Left colon (tissue), 2 donors: ENCODE results near the gene MTUS2. TPM values are rescaled to one million over a fixed set of nuclear protein-coding genes. Genes with fewer than 3 reads are reported as not detected.

ENCODE experiments used
- ATAC-seq: fragments of 200-7000 bp; cut with Tn5 transposase; one replicate; pipeline ENCODE4 v1.9.1; 2020; ENCODE audit warnings: mild to moderate bottlenecking, moderate library complexity
- DNase-seq, 2 donors: peaks; one replicate each; pipeline ENCODE4 v3.0.0-alpha.2; 2020
- intact Hi-C, 2 donors: fragments of 100-400 bp; cut with DNase I in 1 of 2; cut with micrococcal nuclease in 1 of 2; formaldehyde crosslinking; loops; one replicate each; pipeline versions ENCODE4 v1.11.2 to v1.14.0; 2022; cut with DNase I, micrococcal nuclease
- total RNA-seq, 2 donors: library from RNA; stranded (reverse); fragmentation: NEBNext Ultra II Directional; extraction: Animal tissue kit (Norgen Biotek cat#: 25700); gene quantifications; one replicate each; pipeline ENCODE4 v1.2.1, GENCODE V29; 2021
- donor health status: DM: no; HTN: no; CAD: no.
- donor health status: DM: yes; HTN: yes; CAD: no.

The MTUS2 gene
- total RNA-seq, 2 donors from 2014 or later, result 0.15 to 0.25 TPM

DNA sequence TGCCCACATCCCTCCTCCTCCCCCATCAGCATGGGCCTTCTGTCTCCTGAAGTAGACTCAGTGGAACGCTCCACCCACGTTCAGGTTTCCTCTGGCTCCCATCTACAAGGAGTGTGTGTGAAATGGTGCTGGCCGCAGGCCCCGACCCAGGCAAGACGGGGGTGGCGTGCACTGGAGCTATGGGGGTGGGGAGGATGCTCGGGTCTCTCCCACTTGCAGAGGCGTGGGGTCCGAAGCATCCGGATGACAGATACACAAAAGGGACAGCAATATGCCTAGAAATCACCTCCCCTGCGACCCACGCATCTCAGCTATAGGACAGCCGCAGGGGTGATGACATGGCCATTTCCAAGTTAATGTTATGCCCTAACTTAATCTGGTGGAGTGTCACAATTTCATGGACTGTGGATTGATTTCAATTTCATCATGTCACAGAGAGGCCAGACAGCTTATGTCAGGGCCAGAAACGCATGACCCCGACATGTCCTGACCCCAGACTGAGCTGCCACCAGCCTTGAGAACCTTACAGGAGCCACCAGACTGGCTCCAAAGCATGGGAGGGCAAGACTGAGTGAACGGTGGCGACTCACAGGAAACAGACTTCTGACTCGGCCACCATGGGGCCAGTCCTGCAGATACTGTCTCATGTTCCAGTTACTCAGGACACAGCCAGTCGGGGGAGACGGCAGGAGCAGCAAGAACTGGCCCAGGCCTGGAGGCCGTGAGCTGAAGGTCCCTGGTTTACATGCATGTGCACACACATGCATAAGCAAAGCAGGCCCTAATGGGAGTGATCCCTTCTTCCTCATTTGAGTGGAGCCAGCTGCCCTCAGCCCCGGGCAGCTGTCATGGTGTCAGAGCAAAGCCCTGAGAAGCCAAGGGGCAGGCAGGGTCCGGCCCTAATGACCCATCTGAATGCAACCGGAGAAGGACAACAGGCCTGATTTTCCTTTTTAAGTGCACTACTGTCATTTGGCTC is 693.2 kb downstream of the MTUS2 start:
- DNase-seq (no peak), ATAC-seq (no peak)
- intact Hi-C loops, result no loop called here

DNA sequence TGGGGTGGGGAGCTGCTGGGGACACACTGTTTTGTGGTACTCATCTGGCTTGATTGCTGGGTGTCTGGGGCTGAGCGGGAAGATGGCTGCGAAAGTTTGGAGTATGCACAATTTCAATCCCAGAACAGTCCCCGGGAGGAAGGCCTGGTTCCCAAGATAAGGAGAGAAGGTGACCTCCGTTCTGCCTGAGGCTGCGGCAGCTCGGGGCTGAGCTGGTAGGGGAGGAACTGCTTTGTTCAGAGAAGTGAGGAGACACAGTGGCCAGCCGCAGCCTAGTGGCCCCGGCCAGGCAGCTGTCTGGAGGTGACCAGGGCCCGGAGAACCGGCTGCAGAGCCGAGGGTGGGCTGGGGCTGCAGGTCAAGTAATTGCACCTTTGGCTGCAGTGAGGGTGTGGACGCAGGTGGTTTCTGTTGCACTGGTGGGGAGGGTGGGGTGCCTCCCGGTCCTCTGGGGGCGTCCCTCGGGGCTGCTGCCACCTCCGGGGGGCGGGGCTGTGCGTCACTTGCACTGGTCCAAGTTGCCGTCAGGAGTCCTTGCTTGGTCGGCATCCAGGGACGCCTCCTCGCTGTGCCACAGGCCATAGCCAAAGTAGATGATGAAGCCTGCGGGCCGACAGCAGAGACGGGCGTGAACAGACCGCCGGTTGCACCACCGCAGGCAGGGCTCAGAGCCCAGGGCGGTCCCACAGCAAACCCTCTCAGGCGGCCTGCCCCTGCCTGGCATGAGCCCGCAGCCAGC is 694.0 kb downstream of the MTUS2 start:
- ATAC-seq (no peak), DNase-seq (no peak)
- intact Hi-C loops, result no loop called here

- intact Hi-C loops, result no loop called here
- no peak for DNase-seq
- ATAC-seq, result no peak
Measured at GRCh38 chr13:29514720-29515310, 694.7 kb downstream of the MTUS2 start.

DNA sequence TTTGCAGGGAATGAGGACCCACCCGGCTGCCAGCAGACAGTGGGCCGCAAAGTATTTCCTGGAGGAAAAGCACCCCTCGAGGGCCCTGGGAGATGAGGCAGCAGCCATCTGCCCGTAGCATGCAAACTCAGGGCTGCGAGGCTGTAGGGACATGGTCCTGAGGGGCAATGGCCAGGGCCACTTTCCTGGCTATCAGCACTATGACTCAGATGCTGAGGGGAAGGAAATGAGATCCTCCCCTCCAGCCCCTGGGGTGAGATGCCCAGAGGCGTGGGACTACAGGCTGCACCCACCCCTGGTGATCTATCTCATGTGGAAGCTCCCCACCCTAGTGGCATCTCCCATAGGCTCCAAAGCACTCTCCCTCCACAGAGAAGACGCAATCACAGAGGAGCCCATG is 695.2 kb downstream of the MTUS2 start:
- intact Hi-C loops, result no loop called here
- no peak for DNase-seq
- no peak for ATAC-seq

DNA sequence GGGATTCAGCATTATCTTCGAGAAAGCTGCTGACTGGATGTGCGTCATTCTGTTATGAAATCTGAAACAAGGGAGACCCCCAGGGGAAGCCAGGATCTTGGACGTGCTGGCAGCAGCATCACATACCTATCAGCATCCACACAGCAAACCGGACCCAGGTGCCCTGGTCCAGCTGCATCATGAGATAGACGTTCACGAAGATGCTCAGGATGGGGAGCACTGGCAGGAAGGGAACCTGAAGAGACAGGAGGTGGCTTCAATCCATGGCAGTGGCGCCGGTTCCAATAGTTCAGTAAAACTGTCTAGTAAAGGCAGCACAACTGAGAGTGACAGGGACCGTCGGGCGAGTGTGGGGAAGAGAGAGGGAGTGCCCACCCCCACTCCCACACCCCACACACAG is 695.9 kb downstream of the MTUS2 start:
- no peak for DNase-seq
- intact Hi-C loops, result no loop called here
- ATAC-seq, result no peak

DNA sequence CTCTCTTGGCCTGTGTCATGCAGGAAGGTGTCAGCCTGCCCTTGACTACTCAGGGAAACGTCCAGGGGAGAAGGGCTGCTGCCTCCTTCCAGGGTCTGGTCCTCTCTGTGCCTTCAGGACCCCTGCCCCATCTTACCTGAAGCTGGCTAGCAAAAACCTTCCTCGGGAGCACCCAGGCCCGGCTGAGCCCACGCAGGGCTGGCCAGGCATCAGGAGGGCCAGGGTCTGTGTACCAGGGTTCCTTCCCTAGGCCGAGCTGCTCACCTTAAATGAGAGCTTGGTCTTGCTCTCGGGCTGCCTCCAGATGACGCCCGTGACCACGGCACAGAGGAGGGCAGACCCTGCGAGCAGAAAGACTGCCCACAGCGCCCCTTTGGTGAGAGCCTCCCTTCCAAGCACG is 696.7 kb downstream of the MTUS2 start:
- DNase-seq (no peak), ATAC-seq (no peak)
- intact Hi-C loops, result no loop called here

GRCh38 chr13:29519921-29520320 is 699.8 kb downstream of the MTUS2 start:
- no peak for ATAC-seq
- no peak for DNase-seq
- intact Hi-C loops, result no loop called here

DNA sequence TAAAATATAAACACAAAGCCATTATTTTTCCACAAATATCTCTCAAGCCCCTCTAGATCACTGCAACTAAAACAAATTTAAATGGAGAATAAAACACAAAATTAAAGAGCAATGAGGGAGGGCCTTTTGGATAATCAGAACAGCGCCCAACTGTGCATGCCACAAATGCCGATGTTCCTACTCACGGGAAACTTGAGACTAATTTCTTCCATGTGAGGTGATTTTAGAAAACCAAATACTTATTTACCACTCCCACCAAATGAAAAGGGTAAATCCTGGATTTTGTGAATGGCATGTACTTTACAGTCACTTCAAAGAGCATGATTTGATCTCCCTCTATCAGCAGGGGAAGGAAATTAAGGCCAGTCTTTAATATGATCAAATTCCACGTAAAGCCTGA is 700.5 kb downstream of the MTUS2 start:
- DNase-seq (no peak), ATAC-seq (no peak)
- intact Hi-C loops, result no loop called here

DNA sequence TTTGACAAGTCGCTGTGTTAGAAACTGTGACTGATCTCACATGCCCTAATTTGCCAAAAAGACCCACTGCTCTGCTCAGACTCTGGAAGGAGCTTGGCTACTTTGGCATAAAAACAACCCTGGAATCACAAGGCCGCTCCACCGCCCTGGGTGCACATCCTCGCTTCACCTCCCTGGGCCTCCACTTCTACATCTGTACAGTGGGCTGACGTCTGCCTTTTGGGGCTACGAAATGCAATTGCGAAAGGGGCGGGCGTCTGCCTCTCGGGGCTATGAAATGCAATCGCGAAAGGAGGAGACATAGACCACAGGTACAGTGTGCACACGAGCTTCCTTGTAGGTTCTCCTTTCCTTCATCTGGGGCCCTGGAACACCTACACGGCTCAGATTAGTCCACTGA is 701.2 kb downstream of the MTUS2 start:
- no peak for DNase-seq
- intact Hi-C loops, result no loop called here
- ATAC-seq, result no peak

DNA sequence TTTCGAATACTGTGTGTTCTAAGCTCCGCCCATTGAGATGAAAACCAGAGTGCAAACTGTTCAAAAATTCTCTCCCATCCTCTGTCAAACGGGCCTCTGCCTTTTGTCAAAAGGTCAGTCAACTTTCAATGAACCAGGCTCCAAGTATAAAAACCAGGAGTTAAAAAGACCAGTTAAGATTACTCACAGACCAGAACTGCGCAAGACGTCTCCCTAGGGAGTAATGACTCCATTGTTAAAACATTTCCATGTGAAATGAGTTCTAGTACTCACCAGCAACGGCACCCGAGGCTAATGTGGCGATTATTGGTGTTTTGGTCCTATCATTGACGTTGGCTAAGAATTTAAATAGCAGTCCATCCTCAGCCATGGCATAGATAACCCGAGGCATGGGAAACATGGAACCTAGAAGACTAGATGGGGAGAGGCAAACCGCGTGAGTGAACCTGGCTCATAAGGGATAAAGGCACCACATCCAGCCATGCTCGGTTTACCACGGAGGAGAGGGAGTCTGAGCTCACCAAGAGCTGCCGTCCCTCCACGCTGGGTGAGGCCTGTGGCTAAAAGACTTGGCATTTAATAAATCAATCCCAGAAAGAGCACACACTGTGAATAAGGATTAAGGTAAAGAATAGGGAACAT is 702.0 kb downstream of the MTUS2 start:
- no peak for DNase-seq
- ATAC-seq, result no peak
- intact Hi-C loops, result no loop called here

- no peak for DNase-seq
- no peak for ATAC-seq
Measured at GRCh38 chr13:29523199-29523961, 703.2 kb downstream of the MTUS2 start.

DNA sequence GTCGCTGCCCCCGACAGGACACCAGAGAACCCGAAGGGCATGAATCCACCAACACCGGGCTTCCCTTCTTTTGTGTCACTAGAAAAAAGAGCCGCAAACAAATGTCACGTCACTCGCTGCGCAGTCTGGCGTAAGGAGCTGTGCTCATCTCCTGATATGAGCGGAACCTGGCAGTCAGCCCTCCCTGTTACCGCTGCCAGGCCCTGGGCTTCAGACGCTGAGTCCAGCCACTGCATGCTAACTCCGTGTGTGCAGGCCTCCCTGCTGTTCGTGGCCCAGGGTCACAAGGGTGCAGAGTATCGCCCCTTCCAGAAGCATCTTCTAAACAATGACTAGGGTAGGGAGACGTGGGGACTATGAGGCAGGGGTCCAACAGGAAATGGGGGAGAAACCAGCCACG is 704.0 kb downstream of the MTUS2 start:
- ATAC-seq, result no peak
- DNase-seq, result no peak
- intact Hi-C loops, result no loop called here

More at GRCh38 chr13:29523199-29523961, 703.2 kb downstream of the MTUS2 start:
- intact Hi-C loops, result no loop called here

DNA sequence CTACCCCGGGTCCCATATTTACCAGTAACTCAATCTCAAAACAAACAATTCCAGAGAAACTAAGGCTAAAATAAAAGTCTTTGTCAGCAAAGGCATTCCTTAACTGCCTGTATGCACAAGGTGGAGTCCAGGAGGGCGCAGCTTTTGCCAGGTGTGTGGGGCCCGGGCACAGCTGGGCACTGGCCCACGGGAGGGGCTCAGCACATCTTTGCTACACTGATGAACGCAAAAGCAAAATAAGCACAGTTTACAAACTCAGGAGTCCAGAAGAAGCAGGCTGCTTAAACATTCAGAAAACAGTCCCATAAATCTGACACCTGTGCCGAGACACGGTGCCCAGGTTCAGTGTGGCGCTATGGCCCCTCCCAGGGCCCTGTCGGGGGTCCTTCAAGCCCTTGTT is 704.5 kb downstream of the MTUS2 start:
- ATAC-seq, result no peak
- DNase-seq, result no peak
- intact Hi-C loops, result no loop called here

GRCh38 chr13:29525757-29526156 is 705.6 kb downstream of the MTUS2 start:
- intact Hi-C loops, result no loop called here
- ATAC-seq, result no peak
- DNase-seq, result no peak

GRCh38 chr13:29526741-29527140 is 706.6 kb downstream of the MTUS2 start:
- ATAC-seq (no peak), DNase-seq (no peak)
- intact Hi-C loops, result no loop called here

- intact Hi-C loops, result no loop called here
- no peak for ATAC-seq
- DNase-seq, result no peak
Measured at GRCh38 chr13:29527511-29527910, 707.4 kb downstream of the MTUS2 start.

- ATAC-seq, result no peak
- intact Hi-C loops, result no loop called here
Measured at GRCh38 chr13:29527916-29528315, 707.8 kb downstream of the MTUS2 start.

GRCh38 chr13:29529754-29530153 is 709.6 kb downstream of the MTUS2 start:
- intact Hi-C loops, result no loop called here
- no peak for ATAC-seq
- no peak for DNase-seq

More at GRCh38 chr13:29527916-29528315, 707.8 kb downstream of the MTUS2 start:
- DNase-seq, result no peak

DNA sequence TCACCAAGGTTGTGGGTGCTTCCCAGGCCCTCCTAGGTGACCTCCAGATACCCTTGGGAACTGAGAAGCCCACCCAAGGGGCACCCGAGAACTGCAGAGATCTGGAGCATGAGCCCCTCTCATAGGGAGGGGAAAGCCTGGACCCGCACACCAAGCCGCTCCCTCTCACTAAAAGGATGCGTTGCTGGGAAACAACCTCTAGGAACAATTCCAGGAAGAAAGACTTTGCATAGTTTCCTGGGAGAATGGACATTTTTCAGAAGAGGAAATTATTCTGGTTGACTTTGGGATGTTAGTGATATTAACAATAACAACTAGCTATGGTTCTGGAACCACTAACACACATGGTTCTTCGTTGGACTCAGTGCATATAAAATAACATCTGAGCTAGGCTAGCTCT is 710.8 kb downstream of the MTUS2 start:
- DNase-seq, result no peak
- intact Hi-C loops, result no loop called here
- no peak for ATAC-seq
